SK-MEL-5 (cell line): ENCODE data around the gene TARS2. TPM values are rescaled to one million over a fixed set of nuclear protein-coding genes. Genes with fewer than 3 reads are reported as not detected.
A peak's percentile ranks its signal among the peaks of the same experiment; 100 is the strongest.

Experiments used
- DNase-seq: peaks from one replicate; pipeline ENCODE4 v3.0.0-alpha.2; 2016; ENCODE audit warnings: low read depth, low spot score
- in situ Hi-C: cut with HindIII; loops from 2 replicates; pipeline ENCODE4 v1.10.0; 2016; ENCODE audit warnings: low sequenced_read_pairs, high pct_unique_total_duplicates, low pct_unique_long_range_greater_than_20kb
- total RNA-seq: library from RNA; depleted of rRNA; stranded (reverse); fragments of >200 nt; shearing (Covaris generic); gene quantifications from 2 replicates; pipeline ENCODE4 v1.2.3, GENCODE V29; 2014

TARS2 gene
- total RNA-seq, 1 experiment from 2014 or later = 24.7 TPM

DNA sequence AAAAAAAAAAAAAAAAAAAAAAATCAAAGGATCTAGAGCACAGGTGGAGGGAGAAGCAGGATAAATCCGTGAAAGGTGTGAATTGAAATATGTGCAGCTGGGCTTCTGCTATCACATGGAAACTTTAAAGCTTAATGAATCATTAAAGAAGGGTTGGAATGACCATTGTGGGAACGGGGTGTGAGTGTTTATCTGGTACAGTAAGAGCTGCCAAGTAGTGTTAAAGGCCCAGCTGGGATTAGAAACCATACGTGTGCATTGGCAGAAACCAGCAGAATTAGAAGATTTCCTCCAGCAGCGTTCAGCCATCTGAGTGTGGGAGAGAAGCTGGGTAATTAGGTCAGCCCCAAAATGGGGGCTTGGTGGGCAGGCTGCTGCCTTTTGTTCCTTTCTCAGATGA, 41.8 kb downstream of the TARS2 start:
- in situ Hi-C loops = no loop called here
- DNase-seq = no peak

DNA sequence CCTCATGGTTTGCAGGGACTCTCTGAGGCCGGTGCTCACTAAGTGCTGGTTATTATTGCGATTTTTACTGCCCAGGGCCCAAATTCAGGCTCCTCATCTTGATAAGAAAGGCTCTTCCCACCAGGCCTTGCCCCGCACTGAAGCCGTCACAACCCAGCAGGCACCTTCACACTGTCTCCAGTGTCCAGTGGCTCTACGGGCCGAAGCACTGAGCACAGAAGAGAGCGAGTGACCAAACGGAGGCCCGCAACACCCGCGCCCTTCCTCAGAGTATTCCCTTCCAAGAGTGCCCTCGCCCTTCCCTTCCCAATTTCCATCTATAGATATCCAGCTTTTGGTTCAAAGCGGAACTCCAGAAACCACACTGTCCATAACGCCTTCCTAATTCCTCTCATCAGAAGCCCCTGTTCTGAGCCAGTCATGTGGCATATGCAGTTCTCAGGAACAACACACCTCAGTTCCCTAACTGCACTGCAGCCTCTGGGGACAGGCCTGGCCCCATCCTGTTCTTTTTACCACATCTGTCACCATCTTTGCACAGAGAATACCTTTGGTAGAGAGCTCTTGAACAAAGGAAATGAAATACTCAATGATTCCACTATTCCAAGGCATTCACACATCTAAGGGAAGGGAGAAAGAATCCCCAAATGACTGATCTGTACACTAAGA, 43.4 kb downstream of the TARS2 start:
- in situ Hi-C loops = no loop called here
- no peak for DNase-seq

DNA sequence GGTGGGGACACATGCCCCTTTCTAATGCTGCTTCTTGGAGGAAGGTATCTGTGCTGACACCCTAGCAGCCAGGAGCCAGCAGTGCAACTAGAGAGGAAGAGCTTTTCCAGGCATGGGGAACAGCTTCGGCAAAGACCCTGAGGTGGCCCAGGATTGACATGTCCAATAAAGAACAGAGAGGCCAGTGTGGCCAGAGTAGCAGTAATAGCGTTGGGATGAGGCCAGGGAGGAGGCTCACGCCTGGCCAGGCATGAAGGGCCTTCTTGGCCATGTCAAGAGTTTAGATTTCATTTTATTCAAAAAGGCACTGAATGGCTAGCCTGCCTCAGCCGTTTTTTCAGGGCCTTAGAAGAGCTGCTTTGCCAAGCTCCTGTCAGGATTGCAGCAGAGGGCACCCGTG, 45.6 kb downstream of the TARS2 start:
- in situ Hi-C loops = no loop called here
- no peak for DNase-seq

DNA sequence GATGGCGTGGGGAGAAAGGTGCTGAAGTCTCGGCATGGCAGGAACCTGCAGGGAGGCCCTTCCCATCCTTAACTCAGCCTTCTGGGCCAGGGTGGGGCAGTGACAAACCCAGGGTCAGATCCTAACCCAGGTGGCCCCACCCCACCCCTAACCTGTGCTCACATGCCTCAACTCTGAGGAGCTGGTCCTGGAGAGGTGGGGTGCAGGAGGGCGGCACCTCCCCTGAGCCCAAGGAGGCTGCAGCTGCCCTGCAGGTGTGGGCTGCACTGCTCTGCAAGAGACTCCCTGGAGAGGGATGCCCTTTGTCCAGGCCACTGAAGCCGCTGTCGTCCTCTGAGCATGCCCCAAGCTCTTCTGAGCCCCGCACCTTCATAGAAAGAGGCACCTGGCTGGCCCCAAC, 46.8 kb downstream of the TARS2 start:
- no peak for DNase-seq
- in situ Hi-C loops = no loop called here

DNA sequence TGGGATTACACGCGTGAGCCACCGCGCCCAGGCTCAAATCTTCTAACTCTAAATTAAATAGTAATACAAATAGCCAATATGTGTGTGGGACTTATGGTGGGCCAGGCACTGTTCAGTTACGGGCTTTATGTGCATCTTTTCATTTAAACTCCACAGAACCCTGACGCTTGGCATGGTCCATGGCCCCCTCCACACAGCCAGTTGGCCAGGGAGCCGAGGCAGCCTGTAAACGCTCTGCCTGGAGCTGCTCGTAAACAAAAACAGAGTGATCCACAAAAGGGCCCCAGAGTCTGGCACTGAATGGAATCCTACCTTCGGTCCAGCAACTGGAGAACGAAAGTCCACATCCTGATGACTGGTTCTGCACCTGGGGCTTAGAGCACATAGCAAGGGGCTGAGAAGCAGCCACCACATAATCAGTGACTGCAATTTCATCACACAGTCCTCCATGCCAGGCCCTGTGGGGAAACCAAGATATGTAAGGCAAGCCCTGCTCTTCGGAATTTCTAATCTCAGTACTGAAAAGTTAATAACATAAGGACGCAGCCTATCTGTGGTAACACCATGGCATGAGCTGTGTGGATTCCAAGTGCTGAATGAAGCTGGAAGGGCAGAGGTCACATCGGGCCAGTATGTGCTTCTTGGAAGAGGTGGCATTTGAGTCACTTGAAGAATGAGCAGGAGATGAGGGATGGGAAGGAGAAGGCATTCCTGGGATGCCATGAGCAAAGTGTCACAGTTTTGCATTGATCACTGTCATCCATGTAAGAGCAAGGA, 48.5 kb downstream of the TARS2 start:
- in situ Hi-C loops = no loop called here
- DNase-seq = no peak

DNA sequence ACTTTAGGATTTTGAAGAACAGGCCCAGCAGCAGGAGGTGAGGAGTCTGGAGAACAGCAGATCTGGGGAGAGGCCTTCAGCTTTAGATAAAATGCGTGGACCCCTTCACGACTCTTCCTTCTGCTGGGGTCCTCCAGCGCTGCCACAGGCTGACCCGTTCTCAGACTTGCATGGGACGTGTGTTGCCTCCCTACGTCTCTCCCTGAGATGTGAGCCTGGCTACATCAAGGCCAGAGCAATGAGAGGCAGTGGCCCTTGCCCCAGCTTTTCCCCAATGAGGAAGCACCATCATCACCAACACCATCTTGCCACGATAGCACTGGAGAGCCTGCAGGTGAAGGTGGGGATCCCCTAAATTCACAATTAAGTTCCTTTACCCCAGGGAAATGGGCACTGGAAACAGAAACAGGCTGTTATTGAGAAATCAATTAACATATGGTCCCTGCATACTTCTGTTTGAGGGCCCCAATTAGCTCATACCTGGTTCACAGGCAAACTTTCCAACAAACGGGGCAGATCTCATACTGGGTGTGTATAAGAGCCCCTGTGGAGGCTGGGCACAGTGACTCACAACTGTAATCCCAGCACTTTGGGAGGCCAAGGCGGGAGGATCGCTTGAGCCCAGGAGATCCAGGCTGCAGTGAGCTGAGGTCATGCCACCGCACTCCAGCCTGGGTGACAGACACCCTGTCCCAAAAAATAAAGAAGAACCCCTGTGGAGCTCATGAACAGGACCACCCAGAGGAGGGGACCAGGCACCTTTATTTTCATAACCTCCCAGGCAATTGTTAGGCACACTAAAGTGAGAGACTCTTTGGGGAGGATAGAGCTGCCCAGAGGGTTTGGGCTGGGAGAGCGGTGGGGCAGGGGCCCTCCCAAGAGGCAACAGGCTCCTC, 49.9 kb downstream of the TARS2 start:
- in situ Hi-C loops = no loop called here
- no peak for DNase-seq

DNA sequence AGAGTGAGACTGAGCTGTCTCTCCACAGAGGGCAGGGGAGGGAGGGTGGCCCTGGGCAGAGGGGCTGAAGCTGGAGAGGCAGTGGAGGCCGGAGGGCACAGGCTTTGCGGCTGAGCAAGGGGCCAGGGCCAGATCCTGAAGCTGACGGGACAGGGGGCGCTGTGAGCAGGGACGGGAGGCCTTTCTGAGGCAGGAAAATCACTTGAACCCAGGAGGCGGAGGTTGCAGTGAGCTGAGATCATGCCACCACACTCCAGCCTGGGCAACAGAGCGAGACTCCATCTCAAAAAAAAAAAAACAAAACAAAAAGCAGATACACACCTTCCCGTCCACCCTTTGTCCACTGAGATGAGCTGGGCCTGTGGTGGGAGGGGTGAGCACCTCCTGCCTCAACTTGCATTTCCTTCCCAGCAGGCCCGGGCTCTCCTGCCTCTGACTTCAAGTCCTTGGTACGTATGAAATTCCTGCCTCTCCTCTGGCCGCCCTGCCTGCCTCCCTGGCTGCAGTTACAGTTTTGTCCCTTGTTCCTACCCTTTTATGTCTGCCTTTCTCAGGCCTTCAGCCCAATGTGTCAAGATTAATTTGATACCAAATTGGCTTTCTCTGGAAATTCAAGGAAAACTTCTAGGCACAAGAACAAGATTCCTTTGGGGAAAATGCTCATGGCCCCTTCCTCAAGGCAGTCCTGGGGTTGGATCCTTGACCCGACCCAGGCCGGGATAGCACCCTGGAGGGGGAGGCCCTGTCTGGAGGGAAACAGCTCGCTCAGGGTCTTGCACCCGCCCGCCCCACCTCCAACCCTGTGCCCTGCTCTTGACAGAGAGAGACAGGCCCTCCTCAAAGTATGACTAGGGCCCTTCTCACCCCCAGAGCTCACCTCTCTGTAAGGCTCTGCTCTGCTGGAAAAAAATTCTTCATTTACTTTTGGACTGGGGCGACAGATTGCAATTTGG, 50.8 kb downstream of the TARS2 start:
- in situ Hi-C loops = no loop called here
- DNase-seq = no peak

DNA sequence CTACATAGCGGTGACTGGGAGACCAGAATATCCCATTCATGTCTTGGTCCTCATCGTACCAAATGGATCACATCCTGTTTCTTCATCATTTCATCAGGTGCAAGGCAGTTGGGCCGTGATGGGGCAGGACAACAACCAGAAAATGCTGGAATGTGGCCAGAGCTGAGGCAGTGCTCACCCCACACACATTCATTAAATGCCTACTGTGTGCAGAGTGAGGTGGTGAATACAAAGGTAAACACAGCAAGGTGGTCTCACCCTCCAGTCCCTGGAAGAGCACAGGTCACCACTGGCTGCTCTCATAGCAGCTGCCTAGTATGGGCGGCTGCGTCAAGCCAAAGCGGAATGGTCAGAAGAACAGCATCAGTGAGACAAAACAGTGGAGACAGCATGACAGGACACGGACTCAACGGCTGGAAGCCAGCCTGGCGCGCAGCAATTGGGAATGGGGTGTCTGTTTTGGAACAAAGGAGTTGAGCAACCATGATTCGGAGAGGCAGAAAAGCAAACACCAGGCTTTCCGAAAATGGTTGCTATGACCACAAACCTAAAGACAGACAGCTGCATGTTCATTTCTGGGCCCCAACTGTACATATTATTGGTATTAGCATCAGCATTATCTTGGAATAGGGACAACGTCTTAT, 56.4 kb downstream of the TARS2 start:
- in situ Hi-C loops = no loop called here
- no peak for DNase-seq

DNA sequence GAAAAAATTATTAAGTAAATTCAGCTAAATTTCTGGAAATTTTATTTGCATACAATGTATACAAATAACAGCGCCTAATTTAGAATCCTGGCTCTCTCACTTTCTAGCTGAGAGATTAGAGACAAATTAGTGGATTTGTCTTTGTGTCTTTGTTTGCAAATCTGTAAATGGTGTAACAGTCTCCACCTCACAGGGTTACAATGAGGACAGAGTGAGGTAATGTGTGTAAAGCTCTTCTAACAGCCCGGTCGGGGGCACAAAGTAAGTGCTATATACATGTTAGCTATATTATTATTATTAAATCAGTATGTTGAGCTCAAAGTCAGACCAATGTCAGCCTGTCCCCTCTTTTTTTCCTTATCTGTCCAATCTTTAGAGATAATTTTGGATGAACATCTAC, 57.0 kb downstream of the TARS2 start:
- in situ Hi-C loops = no loop called here
- DNase-seq = no peak

DNA sequence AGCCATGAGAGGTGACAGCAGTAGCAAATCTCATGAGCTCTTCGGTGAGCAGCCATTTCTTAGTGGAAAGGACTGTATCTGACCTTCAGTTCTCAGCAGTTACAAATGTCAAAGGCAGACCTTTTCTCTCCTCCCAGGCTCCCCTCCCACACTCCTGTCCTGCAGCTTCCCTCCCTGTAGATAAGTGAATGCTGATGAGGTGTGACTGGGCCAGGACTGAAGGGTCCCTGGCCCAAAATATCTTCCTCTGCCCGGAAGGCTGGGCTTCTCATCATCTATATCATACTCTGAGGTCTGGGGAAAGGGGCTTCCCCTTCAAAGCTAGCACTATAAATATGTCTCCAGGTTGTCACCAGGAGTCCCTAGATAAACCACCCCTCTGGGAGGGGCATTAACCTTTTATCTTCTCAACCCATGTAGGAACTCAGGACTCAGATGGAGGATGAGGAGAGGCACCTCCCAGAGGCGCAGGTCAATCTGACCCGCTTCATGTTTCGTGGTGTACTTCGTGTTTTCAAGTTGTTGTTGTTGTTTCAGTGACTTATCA, 58.3 kb downstream of the TARS2 start:
- in situ Hi-C loops = no loop called here
- no peak for DNase-seq

DNA sequence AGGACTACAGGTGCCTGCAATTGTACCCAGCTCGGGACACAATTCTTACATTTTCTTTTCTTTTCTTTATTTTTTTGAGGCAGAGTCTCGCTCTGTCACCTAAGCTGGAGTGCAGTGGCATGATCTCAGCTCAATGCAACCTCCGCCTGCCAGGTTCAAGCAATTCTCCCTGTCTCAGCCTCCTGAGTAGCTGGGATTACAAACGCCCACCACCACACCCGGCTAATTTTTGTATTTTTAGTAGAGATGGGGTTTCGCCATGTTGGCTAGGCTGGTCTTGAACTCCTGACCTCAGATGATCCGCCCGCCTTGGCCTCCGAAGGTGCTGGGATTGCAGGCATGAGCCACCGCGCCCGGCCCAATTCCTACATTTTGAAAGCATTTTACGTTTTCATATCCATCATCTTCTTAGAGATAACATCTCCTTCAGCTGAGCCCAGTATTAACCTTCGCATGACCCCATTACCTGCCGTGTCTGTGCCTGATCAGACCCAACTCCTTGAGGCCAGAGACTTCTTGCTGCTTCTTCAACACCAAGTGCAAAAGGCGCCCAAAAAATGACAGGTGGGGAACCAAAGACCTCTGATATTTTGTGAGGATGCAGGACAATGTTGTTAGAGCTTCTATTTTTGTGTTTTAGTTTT, 59.2 kb downstream of the TARS2 start:
- in situ Hi-C loops = no loop called here
- no peak for DNase-seq

DNA sequence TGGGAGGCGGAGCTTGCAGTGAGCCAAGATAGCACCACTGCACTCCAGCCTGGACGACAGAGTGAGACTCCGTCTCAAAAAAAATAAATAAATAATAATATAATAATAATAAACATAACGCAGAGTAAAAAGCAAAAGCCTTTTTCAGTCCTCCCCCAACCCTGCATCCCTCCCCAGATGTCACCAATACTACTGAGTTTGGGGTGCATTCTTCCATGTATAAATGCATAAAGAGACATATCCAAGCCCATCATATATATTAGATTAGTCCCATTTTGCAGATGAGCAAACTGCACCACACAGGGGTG, 61.1 kb downstream of the TARS2 start:
- DNase-seq = no peak
- in situ Hi-C loops = no loop called here

DNA sequence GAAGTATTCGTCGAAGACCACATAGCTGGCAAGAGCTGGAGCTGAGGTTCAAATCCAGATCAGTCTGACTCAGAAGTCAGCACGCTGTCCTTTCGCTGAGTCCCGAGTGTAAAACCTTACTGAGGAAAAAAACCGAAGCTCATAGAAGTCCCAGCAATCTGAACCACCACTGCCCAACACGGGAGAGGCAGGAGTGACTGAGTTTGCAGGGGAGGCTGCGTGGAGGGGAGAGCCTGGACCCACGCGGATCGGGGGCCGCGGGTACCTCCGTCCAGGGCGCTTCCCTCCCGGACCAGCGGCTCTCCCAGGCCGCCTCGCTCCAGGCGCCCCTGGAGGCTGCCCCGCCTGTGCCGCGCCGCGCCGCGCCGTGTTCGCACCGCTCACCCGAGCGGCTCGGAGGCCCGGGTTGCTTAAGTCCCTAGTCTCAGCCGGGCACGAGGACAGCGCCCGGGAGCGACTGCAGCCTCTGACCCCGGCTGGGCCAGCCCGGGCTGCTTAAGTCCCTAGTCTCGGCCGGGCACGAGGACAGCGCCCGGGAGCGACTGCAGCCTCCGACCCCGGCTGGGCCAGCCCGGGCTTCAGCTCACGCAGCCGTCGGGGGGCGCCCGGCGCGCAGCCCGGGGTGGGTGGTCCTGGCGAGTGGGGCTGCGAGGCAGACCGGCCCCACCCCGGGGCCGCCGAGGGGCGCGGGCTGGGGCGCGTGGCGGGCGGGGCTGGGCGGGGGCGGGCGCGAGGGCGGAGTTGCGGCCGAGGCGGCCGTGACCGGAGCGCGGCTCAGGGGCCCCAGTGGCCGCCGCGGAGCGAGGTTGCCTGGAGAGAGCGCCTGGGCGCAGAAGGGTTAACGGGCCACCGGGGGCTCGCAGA, 61.6 kb downstream of the TARS2 start, which contains the start of gene ADAMTSL4:
TSS of gene ADAMTSL4 (plus strand) at position 777 of the 864 bp plus-strand sequence. CDS start 2,881 bp downstream, outside the sequence.
- DNase-seq = peak; percentile 47
- in situ Hi-C loops = no loop called here

DNA sequence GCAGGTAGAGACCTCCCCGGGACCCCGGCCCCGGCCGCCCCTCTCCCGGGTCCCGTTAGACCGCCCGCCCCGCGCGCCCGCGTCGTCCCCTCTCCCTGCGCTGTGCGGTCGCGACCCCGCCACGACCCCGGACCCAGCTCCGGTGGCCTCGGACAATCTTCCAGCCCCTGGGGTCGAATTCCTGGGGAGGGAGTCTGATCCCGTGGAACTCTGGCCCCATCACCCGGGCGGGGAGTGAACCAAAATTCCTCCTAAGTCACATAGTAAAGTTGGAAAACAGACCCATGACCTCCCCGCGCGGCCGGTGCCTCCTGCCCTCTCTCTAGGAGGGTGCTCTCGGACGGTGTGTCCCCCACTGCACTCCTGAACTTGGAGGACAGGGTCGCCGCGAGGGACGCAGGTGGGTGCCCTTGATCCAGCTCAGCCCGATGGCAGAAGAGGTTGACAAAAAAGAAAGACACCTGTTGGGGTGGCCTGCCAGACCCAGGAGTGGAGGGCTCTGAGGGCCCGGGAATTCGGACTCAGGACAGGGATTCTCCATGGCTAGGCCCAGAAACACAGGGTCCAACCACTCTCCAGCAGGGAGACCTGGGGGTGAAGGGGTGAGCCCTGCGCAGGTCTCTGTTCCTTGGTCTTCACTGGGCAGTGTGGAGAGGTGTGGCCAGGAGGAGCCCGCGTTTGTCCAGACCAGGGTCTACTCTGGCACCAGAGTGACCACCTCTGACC, 62.4 kb downstream of the TARS2 start:
- in situ Hi-C loops = no loop called here
- no peak for DNase-seq
